ENCODE results near the gene ABCB9. TPM values are rescaled to one million over a fixed set of nuclear protein-coding genes. Genes with fewer than 3 reads are reported as not detected.

The ABCB9 gene
- total RNA-seq, 1 donor from 2014 or later = 14.3 TPM

GRCh38 chr12:122966743-122967550 is 684 bp upstream of the ABCB9 start:
- DNase-seq (ENCODE audit: extremely low read depth, low read depth, low spot score) = no peak

- no peak for DNase-seq (ENCODE audit: extremely low read depth, low read depth, low spot score)
Observed at GRCh38 chr12:122965321-122965751, 927 bp downstream of the ABCB9 start.

- no peak for DNase-seq (ENCODE audit: extremely low read depth, low read depth, low spot score)
Observed at GRCh38 chr12:122964439-122965257, 1.6 kb downstream of the ABCB9 start.

- DNase-seq (ENCODE audit: extremely low read depth, low read depth, low spot score) = no peak
Observed at GRCh38 chr12:122963941-122964265, 2.4 kb downstream of the ABCB9 start.

GRCh38 chr12:122961531-122962329 is 4.5 kb downstream of the ABCB9 start:
- DNase-seq (ENCODE audit: extremely low read depth, low read depth, low spot score) = no peak

GRCh38 chr12:122960193-122960569 is 6.1 kb downstream of the ABCB9 start:
- no peak for DNase-seq (ENCODE audit: extremely low read depth, low read depth, low spot score)

GRCh38 chr12:122959566-122960192 is 6.6 kb downstream of the ABCB9 start:
- DNase-seq (ENCODE audit: extremely low read depth, low read depth, low spot score) = no peak

- peak; percentile 90 for DNase-seq (ENCODE audit: extremely low read depth, low read depth, low spot score)
Observed at GRCh38 chr12:122958198-122958888, 7.9 kb downstream of the ABCB9 start.

GRCh38 chr12:122956035-122956434 is 10.2 kb downstream of the ABCB9 start:
- no peak for DNase-seq (ENCODE audit: extremely low read depth, low read depth, low spot score)

- DNase-seq (ENCODE audit: extremely low read depth, low read depth, low spot score) = no peak
Observed at GRCh38 chr12:122955156-122955555, 11.1 kb downstream of the ABCB9 start.

GRCh38 chr12:122951979-122952892 is 14.0 kb downstream of the ABCB9 start:
- DNase-seq (ENCODE audit: extremely low read depth, low read depth, low spot score) = no peak

- DNase-seq (ENCODE audit: extremely low read depth, low read depth, low spot score) = no peak
Observed at GRCh38 chr12:122951406-122951805, 14.9 kb downstream of the ABCB9 start.

GRCh38 chr12:122949816-122950675 is 16.2 kb downstream of the ABCB9 start:
- no peak for DNase-seq (ENCODE audit: extremely low read depth, low read depth, low spot score)

- no peak for DNase-seq (ENCODE audit: extremely low read depth, low read depth, low spot score)
Observed at GRCh38 chr12:122949405-122949804, 16.9 kb downstream of the ABCB9 start.

GRCh38 chr12:122948605-122949004 is 17.7 kb downstream of the ABCB9 start:
- DNase-seq (ENCODE audit: extremely low read depth, low read depth, low spot score) = no peak

GRCh38 chr12:122947352-122947792 is 18.9 kb downstream of the ABCB9 start:
- no peak for DNase-seq (ENCODE audit: extremely low read depth, low read depth, low spot score)

GRCh38 chr12:122946690-122947341 is 19.4 kb downstream of the ABCB9 start:
- DNase-seq (ENCODE audit: extremely low read depth, low read depth, low spot score) = peak; percentile 79

Measured in glomerular endothelial cell (primary cell).